ENCODE results near the gene HOXC9.

Gene HOXC9

DNA sequence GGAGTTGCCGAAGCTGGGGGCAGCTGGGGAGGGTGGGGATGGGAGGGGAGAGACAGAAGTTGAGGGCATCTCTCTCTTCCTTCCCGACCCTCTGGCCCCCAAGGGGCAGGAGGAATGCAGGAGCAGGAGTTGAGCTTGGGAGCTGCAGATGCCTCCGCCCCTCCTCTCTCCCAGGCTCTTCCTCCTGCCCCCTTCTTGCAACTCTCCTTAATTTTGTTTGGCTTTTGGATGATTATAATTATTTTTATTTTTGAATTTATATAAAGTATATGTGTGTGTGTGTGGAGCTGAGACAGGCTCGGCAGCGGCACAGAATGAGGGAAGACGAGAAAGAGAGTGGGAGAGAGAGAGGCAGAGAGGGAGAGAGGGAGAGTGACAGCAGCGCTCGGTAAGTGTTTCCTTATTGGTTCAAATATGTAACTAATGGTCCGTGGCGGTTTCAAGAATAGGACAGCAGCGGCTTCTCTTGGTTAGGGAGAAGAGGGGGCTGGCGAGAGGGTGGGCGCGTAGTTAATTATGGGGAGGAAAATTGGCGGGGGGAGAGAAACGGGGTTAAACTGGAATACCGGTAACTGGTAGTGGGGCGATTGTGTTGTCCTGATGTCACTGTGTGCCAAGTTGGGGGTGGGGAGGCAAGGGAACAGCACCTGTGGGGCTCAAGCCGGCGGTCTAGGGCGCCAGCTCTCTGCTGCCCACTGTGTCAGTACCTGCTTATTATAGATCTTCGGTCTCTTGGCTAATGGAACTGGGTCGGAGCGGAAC is 17.2 kb downstream of the HOXC9 start:
- H3K27ac ChIP-seq, result peak overlapping the region; percentile 98

DNA sequence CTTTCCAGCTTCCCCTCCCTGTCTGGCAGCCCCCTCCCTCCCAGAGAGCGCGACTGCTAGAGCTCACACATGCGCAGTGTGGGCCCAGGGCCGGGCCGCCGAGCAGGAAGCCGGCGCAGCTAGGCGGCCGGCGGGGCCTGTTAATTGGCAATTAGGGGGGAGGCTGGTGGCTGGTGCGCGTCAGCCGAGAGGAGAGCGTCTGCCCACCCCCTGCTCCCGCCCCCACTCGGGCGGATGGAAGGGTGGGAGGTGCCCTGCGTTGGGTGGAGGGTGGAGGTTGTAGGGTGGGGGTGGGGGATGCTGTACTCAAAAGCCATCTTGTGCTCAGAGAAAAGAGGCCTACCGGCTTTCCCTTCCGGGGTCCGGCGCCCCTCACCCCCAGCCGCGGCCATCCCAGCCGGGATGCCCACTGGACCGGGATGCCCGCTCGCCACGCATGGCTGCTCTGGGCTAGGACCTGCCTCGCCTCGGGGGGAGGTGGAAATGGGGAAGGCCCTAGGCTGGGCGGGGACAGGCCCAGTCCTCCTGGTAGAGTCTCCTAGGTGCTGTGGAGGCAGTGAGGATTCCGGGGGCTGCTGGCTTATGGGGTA is 18.0 kb downstream of the HOXC9 start:
- Histone ChIP-seq H3K27me3 (no peaks in the 10 kb centered on the region), H3K36me3 (no peaks in the 10 kb centered on the region), H3K4me3 (peak overlapping the region; percentile 69 to 71), H3K27ac (peak overlapping the region; percentile 98), H3K9me3 (no peaks in the 10 kb centered on the region), H3K4me1 (peaks cover 0 to 78% (median 48%) of the 10 kb centered on the region in 4 donors)
- DNase-seq, result peak; percentile 92 to 96
- intact Hi-C loops (cut with DNase I; ENCODE audit: low total_unique reads), result no loop called here
- TF ChIP-seq, protein P1, sequence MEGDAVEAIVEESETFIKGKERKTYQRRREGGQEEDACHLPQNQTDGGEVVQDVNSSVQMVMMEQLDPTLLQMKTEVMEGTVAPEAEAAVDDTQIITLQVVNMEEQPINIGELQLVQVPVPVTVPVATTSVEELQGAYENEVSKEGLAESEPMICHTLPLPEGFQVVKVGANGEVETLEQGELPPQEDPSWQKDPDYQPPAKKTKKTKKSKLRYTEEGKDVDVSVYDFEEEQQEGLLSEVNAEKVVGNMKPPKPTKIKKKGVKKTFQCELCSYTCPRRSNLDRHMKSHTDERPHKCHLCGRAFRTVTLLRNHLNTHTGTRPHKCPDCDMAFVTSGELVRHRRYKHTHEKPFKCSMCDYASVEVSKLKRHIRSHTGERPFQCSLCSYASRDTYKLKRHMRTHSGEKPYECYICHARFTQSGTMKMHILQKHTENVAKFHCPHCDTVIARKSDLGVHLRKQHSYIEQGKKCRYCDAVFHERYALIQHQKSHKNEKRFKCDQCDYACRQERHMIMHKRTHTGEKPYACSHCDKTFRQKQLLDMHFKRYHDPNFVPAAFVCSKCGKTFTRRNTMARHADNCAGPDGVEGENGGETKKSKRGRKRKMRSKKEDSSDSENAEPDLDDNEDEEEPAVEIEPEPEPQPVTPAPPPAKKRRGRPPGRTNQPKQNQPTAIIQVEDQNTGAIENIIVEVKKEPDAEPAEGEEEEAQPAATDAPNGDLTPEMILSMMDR (IDR thresholded peaks at IDR 0.05), result peak in 1 of 2 experiments; percentile 5

More for the DNA sequence above, 17.2 kb downstream of the HOXC9 start:
- Histone ChIP-seq H3K36me3 (no peaks in the 10 kb centered on the region), H3K4me3 (peak overlapping the region; percentile 69 to 71), H3K4me1 (peaks cover 0 to 77% (median 46%) of the 10 kb centered on the region in 4 donors), H3K27me3 (no peaks in the 10 kb centered on the region), H3K9me3 (no peaks in the 10 kb centered on the region)
- intact Hi-C loops (cut with DNase I; ENCODE audit: low total_unique reads), result no loop called here
- DNase-seq, result peak in 1 of 2 donors; percentile 80
- TF ChIP-seq, protein P1 (IDR thresholded peaks at IDR 0.05), result no peak

GRCh38 chr12:54018468-54018984 is 18.6 kb downstream of the HOXC9 start:
- peak in 1 of 2 donors; percentile 84 for DNase-seq
- Histone ChIP-seq H3K27ac (peak overlapping the region; percentile 98), H3K27me3 (no peaks in the 10 kb centered on the region), H3K9me3 (no peaks in the 10 kb centered on the region), H3K4me3 (peak overlapping the region; percentile 69 to 71), H3K4me1 (peaks cover 0 to 78% (median 44%) of the 10 kb centered on the region in 4 donors), H3K36me3 (no peaks in the 10 kb centered on the region)
- intact Hi-C loops (cut with DNase I; ENCODE audit: low total_unique reads), result no loop called here
- TF ChIP-seq, protein P1 (IDR thresholded peaks at IDR 0.05), result no peak

DNA sequence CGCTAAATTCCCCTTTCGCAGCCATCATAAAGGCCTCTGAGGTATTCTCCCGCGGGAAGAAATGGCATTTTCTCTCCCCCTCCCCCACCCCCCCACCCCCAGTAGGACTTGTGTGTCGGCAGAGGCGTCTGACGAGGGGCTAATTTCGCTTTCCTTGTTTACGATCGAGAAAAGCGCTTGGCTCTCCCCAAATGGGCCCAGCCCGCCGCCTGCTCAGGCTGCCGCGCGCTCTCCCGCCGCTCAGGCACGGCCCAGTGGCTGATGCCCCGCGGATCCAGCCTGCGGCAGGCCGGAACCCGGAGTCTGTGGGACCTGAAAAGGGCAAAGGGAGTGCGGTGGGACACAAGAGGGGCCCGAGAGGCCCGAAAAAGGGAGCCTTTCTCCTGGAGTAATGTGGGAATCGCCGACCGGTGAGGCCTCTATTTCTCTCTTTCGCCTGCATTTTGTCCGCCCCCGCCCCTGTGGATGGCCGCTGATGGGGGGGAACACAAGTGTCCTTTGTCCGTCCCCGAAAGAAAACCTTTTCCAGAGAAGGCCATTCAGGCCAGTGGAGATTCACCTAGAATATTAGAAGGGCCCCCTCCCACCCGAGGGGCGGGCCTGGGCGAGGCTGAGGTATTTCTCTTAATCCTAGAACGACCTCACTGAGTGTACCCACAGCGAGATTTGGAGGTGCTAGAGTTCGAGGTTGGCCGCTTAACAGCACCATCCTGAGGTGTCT is 19.3 kb downstream of the HOXC9 start:
- H3K9me3 ChIP-seq, result no peaks in the 10 kb centered on the region
- H3K4me3 ChIP-seq, result peak overlapping the region; percentile 69 to 71
- intact Hi-C loops (cut with DNase I; ENCODE audit: low total_unique reads), result no loop called here
- DNase-seq, result no peak
- H3K4me1 ChIP-seq, result peaks cover 0 to 78% (median 44%) of the 10 kb centered on the region in 4 donors
- no peaks in the 10 kb centered on the region for H3K36me3 ChIP-seq
- H3K27ac ChIP-seq, result peak overlapping the region; percentile 98
- TF ChIP-seq, protein P1 (IDR thresholded peaks at IDR 0.05), result no peak
- no peaks in the 10 kb centered on the region for H3K27me3 ChIP-seq

GRCh38 chr12:54019924-54020590 is 20.1 kb downstream of the HOXC9 start:
- intact Hi-C loops (cut with DNase I; ENCODE audit: low total_unique reads), result no loop called here
- H3K9me3 ChIP-seq, result no peaks in the 10 kb centered on the region
- DNase-seq, result peak in 1 of 2 donors; percentile 83
- no peaks in the 10 kb centered on the region for H3K36me3 ChIP-seq
- H3K27me3 ChIP-seq, result no peaks in the 10 kb centered on the region
- peak overlapping the region; percentile 98 for H3K27ac ChIP-seq
- H3K4me1 ChIP-seq, result peaks cover 0 to 78% (median 46%) of the 10 kb centered on the region in 4 donors
- TF ChIP-seq, protein P1 (IDR thresholded peaks at IDR 0.05), result peak in 1 of 2 experiments; percentile 5
- H3K4me3 ChIP-seq, result peak overlapping the region; percentile 69 to 71

Measured in tibial artery (tissue), 4 donors.